ENCODE data around the gene GYG2.

The GYG2 gene

GRCh38 chrX:2867206-2867605 lies 38.5 kb downstream of the GYG2 start:
- Histone ChIP-seq H3K27ac (ENCODE audit: low read depth, low read length, poor library complexity, severe bottlenecking) (no peak overlapping the region), H3F3A (ENCODE audit: insufficient read depth, low read length) (no peaks in the 10 kb centered on the region), H2AFZ (ENCODE audit: low read length) (no peak overlapping the region), H4K20me1 (ENCODE audit: insufficient read depth, low read length) (no peaks in the 10 kb centered on the region), H3K9me2 (ENCODE audit: low read depth, low read length) (no peaks in the 10 kb centered on the region), H3K79me2 (ENCODE audit: insufficient read depth, low read length) (no peaks in the 10 kb centered on the region), H3K4me1 (ENCODE audit: insufficient read depth, low read length, severe bottlenecking) (no peaks in the 10 kb centered on the region), H3K36me3 (ENCODE audit: insufficient read depth, low read length) (no peaks in the 10 kb centered on the region), H3K9ac (ENCODE audit: low read length) (no peak overlapping the region), H3K9me3 (ENCODE audit: low read length) (no peaks in the 10 kb centered on the region), H3K27me3 (ENCODE audit: insufficient read depth, low read length) (no peaks in the 10 kb centered on the region), H3K4me2 (ENCODE audit: low read length) (no peak overlapping the region), H3K4me3 (ENCODE audit: low read depth, low read length, poor library complexity, severe bottlenecking) (no peak overlapping the region)
- TF ChIP-seq, protein P1, sequence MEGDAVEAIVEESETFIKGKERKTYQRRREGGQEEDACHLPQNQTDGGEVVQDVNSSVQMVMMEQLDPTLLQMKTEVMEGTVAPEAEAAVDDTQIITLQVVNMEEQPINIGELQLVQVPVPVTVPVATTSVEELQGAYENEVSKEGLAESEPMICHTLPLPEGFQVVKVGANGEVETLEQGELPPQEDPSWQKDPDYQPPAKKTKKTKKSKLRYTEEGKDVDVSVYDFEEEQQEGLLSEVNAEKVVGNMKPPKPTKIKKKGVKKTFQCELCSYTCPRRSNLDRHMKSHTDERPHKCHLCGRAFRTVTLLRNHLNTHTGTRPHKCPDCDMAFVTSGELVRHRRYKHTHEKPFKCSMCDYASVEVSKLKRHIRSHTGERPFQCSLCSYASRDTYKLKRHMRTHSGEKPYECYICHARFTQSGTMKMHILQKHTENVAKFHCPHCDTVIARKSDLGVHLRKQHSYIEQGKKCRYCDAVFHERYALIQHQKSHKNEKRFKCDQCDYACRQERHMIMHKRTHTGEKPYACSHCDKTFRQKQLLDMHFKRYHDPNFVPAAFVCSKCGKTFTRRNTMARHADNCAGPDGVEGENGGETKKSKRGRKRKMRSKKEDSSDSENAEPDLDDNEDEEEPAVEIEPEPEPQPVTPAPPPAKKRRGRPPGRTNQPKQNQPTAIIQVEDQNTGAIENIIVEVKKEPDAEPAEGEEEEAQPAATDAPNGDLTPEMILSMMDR (IDR thresholded peaks at IDR 0.05; ENCODE audit: low read length): no peak
- no peak for TF ChIP-seq EZH2 (IDR thresholded peaks at IDR 0.05; ENCODE audit: borderline replicate concordance, low read length)

GRCh38 chrX:2870650-2871049 lies 41.9 kb downstream of the GYG2 start:
- H3K4me1 ChIP-seq (ENCODE audit: insufficient read depth, low read length, severe bottlenecking): no peaks in the 10 kb centered on the region
- H3K27me3 ChIP-seq (ENCODE audit: insufficient read depth, low read length): no peaks in the 10 kb centered on the region
- H2AFZ ChIP-seq (ENCODE audit: low read length): no peak overlapping the region
- no peak overlapping the region for H3K4me3 ChIP-seq (ENCODE audit: low read depth, low read length, poor library complexity, severe bottlenecking)
- no peak overlapping the region for H3K4me2 ChIP-seq (ENCODE audit: low read length)
- H4K20me1 ChIP-seq (ENCODE audit: insufficient read depth, low read length): no peaks in the 10 kb centered on the region
- H3K27ac ChIP-seq (ENCODE audit: low read depth, low read length, poor library complexity, severe bottlenecking): no peak overlapping the region
- H3K9ac ChIP-seq (ENCODE audit: low read length): no peak overlapping the region
- H3K9me2 ChIP-seq (ENCODE audit: low read depth, low read length): no peaks in the 10 kb centered on the region
- H3K79me2 ChIP-seq (ENCODE audit: insufficient read depth, low read length): no peaks in the 10 kb centered on the region
- H3K9me3 ChIP-seq (ENCODE audit: low read length): no peaks in the 10 kb centered on the region
- H3F3A ChIP-seq (ENCODE audit: insufficient read depth, low read length): no peaks in the 10 kb centered on the region
- no peaks in the 10 kb centered on the region for H3K36me3 ChIP-seq (ENCODE audit: insufficient read depth, low read length)
- TF ChIP-seq, protein P1 (IDR thresholded peaks at IDR 0.05; ENCODE audit: low read length): no peak
- TF ChIP-seq EZH2 (IDR thresholded peaks at IDR 0.05; ENCODE audit: borderline replicate concordance, low read length): no peak

DNA sequence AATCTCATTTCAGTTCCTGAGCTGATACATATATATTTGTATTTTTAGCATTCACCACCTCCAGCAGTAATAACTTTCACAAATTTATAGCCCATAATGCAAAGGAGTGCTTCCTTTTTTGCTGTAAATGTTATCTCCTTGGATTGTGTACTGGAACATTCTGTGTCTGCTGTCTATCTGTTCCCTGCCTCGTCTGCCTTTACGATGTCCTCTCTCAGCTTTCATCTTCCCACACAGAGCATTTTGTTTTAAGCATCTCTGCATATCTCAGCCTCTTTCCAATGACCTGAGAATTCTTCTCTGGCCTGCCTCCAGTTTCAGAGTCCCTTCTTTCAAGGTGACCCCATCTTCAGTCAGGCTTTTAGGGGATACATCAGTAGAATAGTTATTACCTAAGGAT lies 43.1 kb downstream of the GYG2 start:
- H3K9me3 ChIP-seq (ENCODE audit: low read length): no peaks in the 10 kb centered on the region
- H3F3A ChIP-seq (ENCODE audit: insufficient read depth, low read length): no peaks in the 10 kb centered on the region
- H4K20me1 ChIP-seq (ENCODE audit: insufficient read depth, low read length): no peaks in the 10 kb centered on the region
- H3K4me2 ChIP-seq (ENCODE audit: low read length): no peak overlapping the region
- no peak overlapping the region for H3K9ac ChIP-seq (ENCODE audit: low read length)
- H3K27ac ChIP-seq (ENCODE audit: low read depth, low read length, poor library complexity, severe bottlenecking): no peak overlapping the region
- no peak overlapping the region for H2AFZ ChIP-seq (ENCODE audit: low read length)
- no peaks in the 10 kb centered on the region for H3K9me2 ChIP-seq (ENCODE audit: low read depth, low read length)
- H3K4me1 ChIP-seq (ENCODE audit: insufficient read depth, low read length, severe bottlenecking): no peaks in the 10 kb centered on the region
- no peaks in the 10 kb centered on the region for H3K27me3 ChIP-seq (ENCODE audit: insufficient read depth, low read length)
- no peak overlapping the region for H3K4me3 ChIP-seq (ENCODE audit: low read depth, low read length, poor library complexity, severe bottlenecking)
- TF ChIP-seq EZH2 (IDR thresholded peaks at IDR 0.05; ENCODE audit: borderline replicate concordance, low read length): no peak
- TF ChIP-seq, protein P1 (IDR thresholded peaks at IDR 0.05; ENCODE audit: low read length): no peak
- H3K36me3 ChIP-seq (ENCODE audit: insufficient read depth, low read length): no peaks in the 10 kb centered on the region
- no peaks in the 10 kb centered on the region for H3K79me2 ChIP-seq (ENCODE audit: insufficient read depth, low read length)

Measured in OCI-LY1 (cell line).